Type B pancreatic cell (in vitro differentiated cells): Measurements from ENCODE around the gene ZNF506. TPM values are rescaled to one million over a fixed set of nuclear protein-coding genes. Genes with fewer than 3 reads are reported as not detected.
"Not testable (repeated sequence)": the region's sequence is repeated elsewhere in the genome, so short reads cannot be mapped to it uniquely, and the experiment has no call there.

Experiments
- DNase-seq: peaks from one replicate; pipeline ENCODE4 v3.0.0; 2021; ENCODE audit warnings: mixed read lengths; ENCODE audit not compliant: unreplicated experiment; ENCODE audit errors: extremely low spot score
- H3K27ac Mint-ChIP-seq: 2 replicates; pipeline ENCODE4 v1.8.0; 2021; ENCODE audit warnings: mild to moderate bottlenecking, mixed read lengths
- H3K27me3 Mint-ChIP-seq: 2 replicates; pipeline ENCODE4 v1.8.0; 2021; ENCODE audit warnings: mixed read lengths
- H3K36me3 Mint-ChIP-seq: 2 replicates; pipeline ENCODE4 v1.8.0; 2021; ENCODE audit warnings: mixed read lengths
- H3K4me1 Mint-ChIP-seq: one replicate; pipeline ENCODE4 v1.8.0; 2021; ENCODE audit warnings: mixed read lengths; ENCODE audit not compliant: unreplicated experiment
- H3K4me3 Mint-ChIP-seq: 2 replicates; pipeline ENCODE4 v1.8.0; 2021; ENCODE audit warnings: mild to moderate bottlenecking, mixed read lengths
- H3K9me3 Mint-ChIP-seq: 2 replicates; pipeline ENCODE4 v1.8.0; 2021; ENCODE audit warnings: mixed read lengths
- CTCF ChIP-seq: fragments of 200-600 bp; sonication (generic); conservative IDR thresholded peaks from 2 replicates; pipeline ENCODE4 v1.5.0; 2021; ENCODE audit warnings: antibody characterized with exemption, mild to moderate bottlenecking
- total RNA-seq: library from RNA; stranded (reverse); gene quantifications from 2 replicates; pipeline ENCODE4 v1.2.1, GENCODE V29; 2021; ENCODE audit warnings: low replicate concordance

Gene ZNF506
- total RNA-seq, 1 donor from 2014 or later, result 11.8 TPM

DNA sequence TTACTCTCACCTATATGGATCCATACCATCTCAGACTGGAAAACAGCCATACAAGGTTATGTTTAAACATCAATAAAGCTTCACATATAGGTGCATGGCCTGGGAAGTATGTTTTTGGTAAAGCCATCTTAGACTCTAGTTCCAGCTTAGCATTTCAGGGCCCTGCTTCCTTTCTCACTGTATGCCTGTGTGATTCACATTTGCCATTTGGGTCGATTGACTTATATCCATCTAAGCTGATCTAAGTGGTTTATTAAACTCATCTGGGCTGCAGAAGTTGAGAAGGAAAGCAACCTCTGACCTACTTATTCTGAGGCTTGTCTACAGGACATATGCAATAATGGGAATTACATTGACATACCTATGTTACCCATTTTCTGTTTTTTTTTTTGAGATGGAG, 33.5 kb downstream of the ZNF506 start:
- H3K27ac Mint-ChIP-seq, result no peak overlapping the region
- DNase-seq, result no peak
- no peak overlapping the region for H3K4me3 Mint-ChIP-seq
- peaks cover 4% of the 10 kb centered on the region for H3K9me3 Mint-ChIP-seq
- no peaks in the 10 kb centered on the region for H3K4me1 Mint-ChIP-seq
- no peak for TF ChIP-seq CTCF
- peaks cover 40% of the 10 kb centered on the region for H3K36me3 Mint-ChIP-seq
- H3K27me3 Mint-ChIP-seq, result no peaks in the 10 kb centered on the region

DNA sequence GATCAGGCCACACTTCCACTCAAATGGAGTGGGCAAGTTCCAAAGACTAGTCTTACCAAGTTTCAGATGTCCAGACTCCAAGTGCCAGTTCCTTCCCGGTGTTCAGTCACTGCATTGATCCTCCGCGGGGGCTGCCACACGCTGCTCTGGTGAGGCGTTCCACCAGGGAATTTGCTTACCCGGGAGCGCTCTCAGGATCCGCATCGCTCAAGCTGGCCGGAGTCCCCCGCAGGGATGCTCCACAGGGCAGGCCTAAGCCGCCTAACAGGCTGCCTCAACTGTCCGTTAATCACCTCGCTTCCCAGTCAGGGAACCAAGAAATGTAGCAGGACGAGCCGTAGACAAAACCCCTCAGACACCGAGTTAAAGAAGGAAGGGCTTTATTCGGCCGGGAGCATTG, 36.1 kb downstream of the ZNF506 start:
- H3K27ac Mint-ChIP-seq, H3K4me1 Mint-ChIP-seq, H3K9me3 Mint-ChIP-seq, DNase-seq, H3K27me3 Mint-ChIP-seq, H3K4me3 Mint-ChIP-seq: not testable (repeated sequence)
- H3K36me3 Mint-ChIP-seq, result peaks cover 52% of the 10 kb centered on the region

DNA sequence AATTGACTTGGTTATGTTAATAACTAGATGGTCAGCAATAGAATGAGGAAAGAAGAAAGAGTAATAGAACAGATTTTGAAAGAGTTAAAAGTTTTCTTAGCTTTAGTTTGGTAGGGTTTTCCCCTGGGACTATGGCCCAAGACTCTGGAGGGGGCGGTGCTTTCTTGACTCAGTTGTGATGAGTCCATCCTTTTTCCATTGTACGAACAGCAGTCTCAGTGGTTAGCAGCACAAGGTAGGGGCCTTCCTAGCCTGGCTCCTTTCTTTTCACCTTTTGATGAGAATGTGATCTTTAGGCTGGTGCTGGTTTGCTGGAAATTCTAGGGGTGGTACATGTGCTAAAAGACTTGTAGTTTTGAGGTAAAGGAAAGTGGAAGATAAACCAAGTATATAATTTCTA, 38.8 kb downstream of the ZNF506 start:
- peaks cover 10% of the 10 kb centered on the region for H3K9me3 Mint-ChIP-seq
- H3K36me3 Mint-ChIP-seq, result peaks cover 53% of the 10 kb centered on the region
- no peak for TF ChIP-seq CTCF
- H3K27me3 Mint-ChIP-seq, result no peaks in the 10 kb centered on the region
- H3K4me3 Mint-ChIP-seq, result no peak overlapping the region
- H3K27ac Mint-ChIP-seq, result no peak overlapping the region
- H3K4me1 Mint-ChIP-seq, result peaks cover 8% of the 10 kb centered on the region
- DNase-seq, result no peak

- not testable (repeated sequence) for H3K27me3 Mint-ChIP-seq, H3K27ac Mint-ChIP-seq, H3K4me3 Mint-ChIP-seq, H3K9me3 Mint-ChIP-seq, DNase-seq
- Mint-ChIP-seq H3K36me3 (peaks cover 52% of the 10 kb centered on the region), H3K4me1 (peaks cover 17% of the 10 kb centered on the region)
Measured at GRCh38 chr19:19781791-19782190, 39.8 kb downstream of the ZNF506 start.

DNA sequence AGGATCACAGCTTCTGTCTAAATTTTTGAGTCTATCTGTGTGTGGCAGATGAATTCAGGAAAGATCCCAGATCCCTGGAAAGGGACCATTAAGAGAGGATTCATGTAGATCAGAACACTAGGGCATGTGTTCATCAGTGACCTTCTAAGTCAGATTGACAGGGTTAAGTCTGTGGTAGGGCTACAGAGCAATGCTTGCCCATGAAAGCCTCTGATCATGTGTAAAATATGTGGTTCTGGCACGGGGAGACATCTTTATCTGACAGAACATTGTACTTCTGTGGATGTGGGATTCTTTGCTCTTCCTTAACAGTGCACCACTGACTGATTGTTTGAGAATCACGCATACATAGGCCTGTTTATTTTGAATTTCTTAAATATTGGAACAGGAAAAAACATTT, 42.9 kb downstream of the ZNF506 start:
- Mint-ChIP-seq H3K9me3 (peaks cover 6% of the 10 kb centered on the region), H3K27me3 (no peaks in the 10 kb centered on the region), H3K27ac (no peak overlapping the region), H3K4me1 (peaks cover 26% of the 10 kb centered on the region), H3K4me3 (peak overlapping the region; percentile 100), H3K36me3 (peaks cover 33% of the 10 kb centered on the region)
- TF ChIP-seq CTCF, result no peak
- no peak for DNase-seq

DNA sequence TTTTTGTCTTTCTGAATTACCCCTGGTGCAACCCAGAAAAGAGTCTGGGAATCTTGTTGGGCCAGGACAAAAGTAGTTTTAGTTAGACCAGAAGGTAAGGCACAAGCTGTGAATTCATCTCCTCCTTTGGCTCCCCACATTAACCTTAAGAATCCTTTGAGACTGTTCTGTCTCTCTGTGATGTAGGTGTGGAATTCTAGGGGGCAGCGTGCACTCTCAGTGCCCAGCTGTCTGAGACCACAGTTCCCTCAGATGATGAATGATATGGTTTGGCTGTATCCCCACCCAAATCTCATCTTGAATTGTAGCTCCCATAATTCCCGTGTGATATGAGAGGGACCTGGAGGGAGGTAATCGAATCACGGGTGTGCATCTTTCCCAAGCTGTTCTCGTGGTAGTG, 43.9 kb downstream of the ZNF506 start:
- Mint-ChIP-seq H3K4me1 (peaks cover 26% of the 10 kb centered on the region), H3K27me3 (no peaks in the 10 kb centered on the region), H3K4me3 (peak overlapping the region; percentile 100), H3K27ac (no peak overlapping the region), H3K9me3 (peaks cover 6% of the 10 kb centered on the region), H3K36me3 (peaks cover 29% of the 10 kb centered on the region)
- no peak for TF ChIP-seq CTCF
- no peak for DNase-seq
